HAP-1 (cell line): Measurements from ENCODE around the gene MYOM1.
A peak's percentile ranks its signal among the peaks of the same experiment; 100 is the strongest.

Experiments used
- DNase-seq, 2 experiments: peaks; one replicate each; pipeline ENCODE4 v3.0.0-alpha.2; 2016 to 2020; ENCODE audit warnings: low spot score in 2 of 2
- H3K27me3 ChIP-seq: fragments of 250-450 bp; sonication (Bioruptor Pico); 2 replicates; pipeline ENCODE4 v1.5.1; 2020; ENCODE audit warnings: low read depth, mild to moderate bottlenecking, moderate library complexity
- H3K36me3 ChIP-seq: fragments of 250-450 bp; sonication (Bioruptor Pico); replicated peaks from 2 replicates; pipeline ENCODE4 v1.5.1; 2020; ENCODE audit warnings: mild to moderate bottlenecking
- H3K4me1 ChIP-seq: fragments of 250-450 bp; sonication (Bioruptor Pico); 2 replicates; pipeline ENCODE4 v1.5.1; 2020; ENCODE audit warnings: mild to moderate bottlenecking
- H3K4me3 ChIP-seq: fragments of 250-450 bp; sonication (Bioruptor Pico); 2 replicates; pipeline ENCODE4 v1.5.1; 2020; ENCODE audit warnings: mild to moderate bottlenecking, moderate library complexity
- H3K9me3 ChIP-seq: fragments of 250-450 bp; sonication (Bioruptor Pico); 2 replicates; pipeline ENCODE4 v1.5.1; 2020; ENCODE audit warnings: mild to moderate bottlenecking, moderate library complexity
- in situ Hi-C: fragments of 300-500 bp; cut with MboI; formaldehyde crosslinking; loops from 3 replicates; pipeline ENCODE4 v1.14.3; 2020; ENCODE audit warnings: low sequenced_read_pairs, inconsistent platforms, mixed read lengths

The MYOM1 gene

DNA sequence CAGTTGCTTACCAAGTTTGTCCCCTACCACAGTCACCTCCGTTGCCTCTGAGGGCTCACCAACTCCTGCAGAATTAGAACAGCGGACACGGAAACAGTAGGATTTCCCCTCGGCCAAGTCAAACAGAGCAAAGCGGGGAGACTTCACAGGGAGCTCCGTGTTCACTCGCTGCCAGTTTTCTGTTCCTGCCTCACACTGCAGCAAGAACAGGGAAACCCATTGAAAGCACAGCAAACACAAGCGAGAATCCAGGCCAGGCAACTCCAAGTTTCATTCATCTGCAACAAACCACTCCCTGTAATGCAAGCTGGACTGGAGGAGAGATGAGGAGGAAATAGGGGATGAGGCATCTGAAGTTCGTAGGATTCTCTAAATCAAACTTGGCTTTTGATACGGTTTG is 84.2 kb downstream of the MYOM1 start:
- no peaks in the 10 kb centered on the region for H3K36me3 ChIP-seq
- H3K27me3 ChIP-seq: no peaks in the 10 kb centered on the region
- in situ Hi-C loops: no loop called here
- no peak for DNase-seq
- no peaks in the 10 kb centered on the region for H3K4me1 ChIP-seq
- no peak overlapping the region for H3K4me3 ChIP-seq
- no peaks in the 10 kb centered on the region for H3K9me3 ChIP-seq

GRCh38 chr18:3132700-3133099 is 87.1 kb downstream of the MYOM1 start:
- Histone ChIP-seq H3K9me3 (no peaks in the 10 kb centered on the region), H3K27me3 (no peaks in the 10 kb centered on the region), H3K4me3 (no peak overlapping the region), H3K4me1 (peaks cover 3% of the 10 kb centered on the region), H3K36me3 (no peaks in the 10 kb centered on the region)
- in situ Hi-C loops: no loop called here
- DNase-seq: no peak

DNA sequence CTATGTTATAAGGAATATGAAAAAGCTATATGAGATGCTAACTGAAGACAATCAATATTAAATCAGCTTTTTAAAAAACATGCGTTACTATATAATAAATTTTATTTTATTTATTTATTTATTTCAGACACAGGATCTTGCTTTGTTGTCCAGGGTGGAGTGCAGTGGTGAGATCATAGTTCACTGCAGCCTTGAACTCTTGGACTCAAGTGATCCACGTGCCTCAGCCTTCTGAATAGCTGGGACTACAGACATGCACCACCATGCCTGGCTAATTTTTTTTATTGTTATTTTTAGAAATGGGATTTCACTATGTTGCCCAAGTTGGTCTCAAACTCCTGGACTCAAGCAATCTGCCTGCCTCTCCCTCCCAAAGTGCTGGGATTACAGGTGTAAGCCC is 89.4 kb downstream of the MYOM1 start:
- Histone ChIP-seq H3K4me1 (peaks cover 3% of the 10 kb centered on the region), H3K27me3 (no peaks in the 10 kb centered on the region), H3K36me3 (no peaks in the 10 kb centered on the region), H3K4me3 (no peak overlapping the region), H3K9me3 (no peaks in the 10 kb centered on the region)
- no peak for DNase-seq
- in situ Hi-C loops: no loop called here

GRCh38 chr18:3129053-3129864 is 90.5 kb downstream of the MYOM1 start:
- Histone ChIP-seq H3K9me3 (no peaks in the 10 kb centered on the region), H3K4me1 (peaks cover 3% of the 10 kb centered on the region), H3K27me3 (no peaks in the 10 kb centered on the region), H3K4me3 (no peak overlapping the region), H3K36me3 (no peaks in the 10 kb centered on the region)
- DNase-seq: peak; percentile 86 to 88
- in situ Hi-C loops: no loop called here

DNA sequence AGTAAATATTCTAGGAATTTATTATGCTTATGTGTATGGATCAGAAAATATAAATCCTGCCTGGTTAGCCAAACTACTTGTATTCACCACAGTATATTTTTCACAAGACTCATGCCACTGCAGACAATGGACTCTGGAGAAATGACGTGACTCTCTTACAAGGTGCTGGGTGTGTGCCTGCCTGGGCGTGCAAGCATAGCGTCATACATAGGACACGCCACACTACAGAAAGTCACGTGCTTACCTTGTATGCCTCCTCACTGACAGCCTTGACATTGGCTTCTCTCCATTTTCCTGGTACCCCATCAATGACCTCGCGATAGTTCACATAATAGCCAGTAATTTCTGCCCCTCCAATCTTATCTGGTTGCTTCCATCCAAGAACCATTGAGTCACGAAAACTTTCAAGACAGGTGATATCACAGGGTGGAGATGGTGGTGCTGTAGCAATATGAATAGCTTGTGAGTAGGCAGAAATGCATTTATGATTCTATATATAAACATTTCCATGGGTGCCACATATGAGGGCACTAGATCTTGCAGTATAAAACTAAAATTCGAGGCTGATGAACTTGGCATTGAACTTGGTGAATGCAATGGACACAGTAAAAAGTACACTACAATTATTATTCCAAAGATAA is 93.2 kb downstream of the MYOM1 start:
- H3K36me3 ChIP-seq: no peaks in the 10 kb centered on the region
- in situ Hi-C loops: no loop called here
- H3K4me1 ChIP-seq: peaks cover 3% of the 10 kb centered on the region
- no peak overlapping the region for H3K4me3 ChIP-seq
- no peaks in the 10 kb centered on the region for H3K27me3 ChIP-seq
- H3K9me3 ChIP-seq: no peaks in the 10 kb centered on the region
- no peak for DNase-seq

DNA sequence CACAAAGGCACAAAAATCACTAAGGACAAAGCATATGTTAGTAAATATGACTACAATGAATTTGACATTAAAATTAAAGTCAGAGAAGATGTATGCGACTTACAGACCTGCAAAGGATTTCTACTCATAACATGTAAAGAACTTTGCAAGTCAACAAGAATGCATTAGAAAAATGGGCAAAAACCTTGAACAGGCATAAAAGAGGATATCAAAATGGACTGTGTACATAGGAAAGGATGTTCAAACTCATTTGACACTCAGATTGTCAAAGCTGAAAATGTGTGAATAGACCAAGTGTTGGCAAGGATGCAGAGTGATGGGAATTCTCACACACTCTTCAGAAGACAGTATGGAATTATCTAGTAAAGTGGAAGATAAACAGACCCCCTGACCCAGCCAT is 94.9 kb downstream of the MYOM1 start:
- in situ Hi-C loops: no loop called here
- Histone ChIP-seq H3K4me3 (no peak overlapping the region), H3K36me3 (no peaks in the 10 kb centered on the region), H3K9me3 (no peaks in the 10 kb centered on the region), H3K27me3 (no peaks in the 10 kb centered on the region), H3K4me1 (peaks cover 3% of the 10 kb centered on the region)
- no peak for DNase-seq

DNA sequence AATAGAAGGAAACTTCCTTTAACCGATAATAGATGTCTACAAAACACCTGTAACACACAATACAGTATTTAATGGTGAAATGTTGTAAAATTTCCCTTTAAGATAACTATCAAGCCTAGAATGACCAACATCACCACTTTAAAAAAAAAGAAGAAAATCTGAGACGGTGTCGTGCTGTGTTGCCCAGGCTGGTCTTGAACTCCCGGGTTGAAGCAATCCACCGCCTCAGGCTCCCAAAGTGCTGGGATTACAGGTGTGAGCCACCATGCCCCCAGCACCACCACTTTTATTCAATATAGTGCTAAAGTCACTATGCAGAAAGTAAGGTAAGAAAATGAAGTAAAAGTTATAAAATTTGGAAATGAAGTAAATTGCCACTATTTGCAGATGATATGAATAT is 96.9 kb downstream of the MYOM1 start:
- no peak for DNase-seq
- Histone ChIP-seq H3K36me3 (no peaks in the 10 kb centered on the region), H3K4me3 (no peak overlapping the region), H3K4me1 (peaks cover 6% of the 10 kb centered on the region), H3K27me3 (no peaks in the 10 kb centered on the region), H3K9me3 (no peaks in the 10 kb centered on the region)
- in situ Hi-C loops: no loop called here

- H3K4me1 ChIP-seq: peaks cover 6% of the 10 kb centered on the region
- no peaks in the 10 kb centered on the region for H3K27me3 ChIP-seq
- H3K4me3 ChIP-seq: no peak overlapping the region
- no peaks in the 10 kb centered on the region for H3K36me3 ChIP-seq
- DNase-seq: no peak
- H3K9me3 ChIP-seq: no peaks in the 10 kb centered on the region
- in situ Hi-C loops: no loop called here
These were observed 98.5 kb downstream of the MYOM1 start for GRCh38 chr18:3121259-3121658.

DNA sequence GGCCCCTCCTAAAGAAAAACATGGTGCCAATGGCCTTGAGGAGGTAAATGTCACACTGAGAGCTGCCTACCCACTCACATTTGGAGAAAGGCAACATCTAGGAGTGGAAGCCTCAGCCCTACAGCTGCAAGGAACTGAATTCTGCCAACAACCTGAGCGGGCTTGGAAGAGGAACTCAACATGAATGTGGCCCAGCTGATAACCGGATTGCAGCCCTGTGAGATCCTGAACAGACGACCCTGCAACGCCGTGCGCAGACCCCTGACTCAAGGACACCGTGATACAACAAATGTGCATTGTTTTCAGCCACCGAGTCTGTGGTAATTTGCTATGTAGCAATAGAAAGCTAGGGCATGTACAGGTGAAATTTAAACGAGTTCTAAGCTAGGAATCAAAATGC is 99.4 kb downstream of the MYOM1 start:
- Histone ChIP-seq H3K9me3 (no peaks in the 10 kb centered on the region), H3K27me3 (no peaks in the 10 kb centered on the region), H3K36me3 (no peaks in the 10 kb centered on the region), H3K4me1 (peaks cover 6% of the 10 kb centered on the region), H3K4me3 (no peak overlapping the region)
- DNase-seq: no peak
- in situ Hi-C loops: no loop called here

GRCh38 chr18:3119401-3120341 is 100.1 kb downstream of the MYOM1 start:
- H3K4me1 ChIP-seq: peaks cover 6% of the 10 kb centered on the region
- H3K27me3 ChIP-seq: no peaks in the 10 kb centered on the region
- no peaks in the 10 kb centered on the region for H3K9me3 ChIP-seq
- DNase-seq: peak; percentile 29 to 44
- in situ Hi-C loops: no loop called here
- H3K4me3 ChIP-seq: no peak overlapping the region
- H3K36me3 ChIP-seq: no peaks in the 10 kb centered on the region

- Histone ChIP-seq H3K9me3 (no peaks in the 10 kb centered on the region), H3K4me1 (peaks cover 6% of the 10 kb centered on the region), H3K4me3 (no peak overlapping the region), H3K27me3 (no peaks in the 10 kb centered on the region), H3K36me3 (no peaks in the 10 kb centered on the region)
- no peak for DNase-seq
- in situ Hi-C loops: no loop called here
These were observed 101.4 kb downstream of the MYOM1 start for GRCh38 chr18:3118195-3119010.

DNA sequence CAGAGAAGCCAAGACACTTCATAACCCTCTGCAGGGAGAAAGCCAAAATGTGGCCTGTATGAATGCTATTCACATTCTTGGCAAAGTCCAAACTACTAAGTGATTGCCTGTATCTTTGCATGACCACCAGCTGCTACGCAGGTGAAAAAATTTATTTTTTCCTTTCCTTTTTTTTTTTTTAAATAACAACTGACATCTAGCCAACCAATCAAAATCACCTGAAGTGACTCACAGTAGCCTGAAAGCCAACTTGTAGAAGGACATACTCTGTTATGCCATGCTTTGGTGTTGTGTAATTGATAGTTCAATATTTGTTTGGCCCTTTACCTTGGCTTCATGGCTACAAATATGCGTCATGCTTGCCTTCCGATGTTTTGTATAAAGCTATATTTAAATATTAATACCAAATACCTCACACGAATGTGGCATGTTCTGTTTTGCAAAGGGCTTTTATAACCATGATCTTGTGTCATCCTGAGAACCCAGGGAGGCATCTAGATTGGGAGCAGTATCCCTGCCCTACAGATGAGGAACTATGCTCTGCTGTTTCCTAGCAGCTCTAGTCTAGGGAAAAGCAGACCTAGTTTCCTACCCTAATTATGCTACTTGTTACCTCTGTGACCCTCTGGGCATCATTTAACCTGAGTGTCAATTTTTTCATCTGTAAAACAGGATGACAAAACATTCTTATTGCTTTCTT is 102.1 kb downstream of the MYOM1 start:
- in situ Hi-C loops: no loop called here
- Histone ChIP-seq H3K4me3 (no peak overlapping the region), H3K27me3 (no peaks in the 10 kb centered on the region), H3K4me1 (peaks cover 6% of the 10 kb centered on the region), H3K9me3 (no peaks in the 10 kb centered on the region), H3K36me3 (no peaks in the 10 kb centered on the region; the same call in 1 of the 2 replicates)
- DNase-seq: no peak
